Stomach (tissue), 9 donors: Measurements from ENCODE around the gene CNOT1. TPM values are rescaled to one million over a fixed set of nuclear protein-coding genes. Genes with fewer than 3 reads are reported as not detected.

Source experiments
- DNase-seq, 2 donors: peaks; one replicate each; pipeline versions ENCODE4 v3.0.0 to v3.0.0-alpha.2; 2013 to 2019
- H3K27ac ChIP-seq, 5 donors: fragments of 200-600 bp in 4 of 5; sonication (generic) in 4 of 5; one replicate each; pipeline ENCODE4 v1.5.1; 2013 to 2019; ENCODE audit warnings: mild to moderate bottlenecking in 1 of 5, moderate library complexity in 1 of 5
- H3K27me3 ChIP-seq, 3 donors: fragments of 200-600 bp; sonication (generic); one replicate each; pipeline ENCODE4 v1.5.1; 2017 to 2019; ENCODE audit warnings: mixed run types in 1 of 3
- H3K36me3 ChIP-seq, 4 donors: fragments of 200-600 bp; sonication (generic); 1 replicate in 3 of 4; 2 replicates in 1 of 4; pipeline ENCODE4 v1.5.1; 2016 to 2019
- H3K4me1 ChIP-seq, 4 donors: fragments of 200-600 bp; sonication (generic); one replicate each; pipeline ENCODE4 v1.5.1; 2016 to 2019
- H3K4me3 ChIP-seq, 4 donors: fragments of 200-600 bp; sonication (generic) in 3 of 4; one replicate each; pipeline ENCODE4 v1.5.1; 2016 to 2019; ENCODE audit warnings: mild to moderate bottlenecking in 1 of 4
- H3K9me3 ChIP-seq, 4 donors: fragments of 200-600 bp; sonication (generic); one replicate each; pipeline ENCODE4 v1.5.1; 2016 to 2019
- CTCF ChIP-seq, 7 experiments: fragments of 450-650 bp in 4 of 7; fragments of 200-600 bp in 3 of 7; sonication (generic) in 3 of 7; IDR thresholded peaks; one replicate each; pipeline ENCODE4 v1.5.1; 2016 to 2019; ENCODE audit warnings: antibody characterized with exemption in 7 of 7, control low read depth in 2 of 7, mild to moderate bottlenecking in 1 of 7
- EP300 ChIP-seq: sonication (generic); formaldehyde crosslinking; IDR thresholded peaks from one replicate; pipeline ENCODE4 v1.6.1; 2017; ENCODE audit warnings: antibody characterized with exemption
- POLR2A ChIP-seq, 4 donors: fragments of 450-650 bp; IDR thresholded peaks; one replicate each; pipeline ENCODE4 v1.6.1; 2016; ENCODE audit warnings: antibody characterized with exemption in 4 of 4, control low read depth in 2 of 4, mild to moderate bottlenecking in 1 of 4, moderate library complexity in 1 of 4
- POLR2AphosphoS5 ChIP-seq, 3 donors: sonication (generic); formaldehyde crosslinking; IDR thresholded peaks; one replicate each; pipeline ENCODE4 v1.6.1; 2016; ENCODE audit warnings: antibody characterized with exemption in 3 of 3
- WGBS, 5 donors: extraction: QIAGEN DNeasy Blood & Tissue Kit in 3 of 5; methylation state at CpG; one replicate each; pipeline versions ENCODE4 v1.1.5 to v1.1.7; 2013 to 2018; 5-methylcytosine and 5-hydroxymethylcytosine counted together
- intact Hi-C: fragments of 100-400 bp; cut with DNase I; formaldehyde crosslinking; loops from one replicate; pipeline ENCODE4 v1.15.1; 2023; ENCODE audit warnings: low total_unique reads
- polyA plus RNA-seq, 3 donors: library from polyadenylated mRNA; stranded (reverse); fragments of 200-250 nt; gene quantifications; one replicate each; pipeline ENCODE4 v1.2.3, GENCODE V29; 2013
- total RNA-seq, 5 donors: library from RNA; depleted of rRNA; stranded (reverse); fragments of >200 nt; gene quantifications; one replicate each; pipeline versions ENCODE4 v1.1.0 to v1.2.3, GENCODE V29; 2014 to 2016
- donor health status: healthy with polysubstance abuse.
- donor health status: Bipolar disorder and iron deficiency.
- donor health status: healthy.

Gene CNOT1
- total and polyA plus RNA-seq, 8 donors, result 39.9 to 282 (median 136) TPM

DNA sequence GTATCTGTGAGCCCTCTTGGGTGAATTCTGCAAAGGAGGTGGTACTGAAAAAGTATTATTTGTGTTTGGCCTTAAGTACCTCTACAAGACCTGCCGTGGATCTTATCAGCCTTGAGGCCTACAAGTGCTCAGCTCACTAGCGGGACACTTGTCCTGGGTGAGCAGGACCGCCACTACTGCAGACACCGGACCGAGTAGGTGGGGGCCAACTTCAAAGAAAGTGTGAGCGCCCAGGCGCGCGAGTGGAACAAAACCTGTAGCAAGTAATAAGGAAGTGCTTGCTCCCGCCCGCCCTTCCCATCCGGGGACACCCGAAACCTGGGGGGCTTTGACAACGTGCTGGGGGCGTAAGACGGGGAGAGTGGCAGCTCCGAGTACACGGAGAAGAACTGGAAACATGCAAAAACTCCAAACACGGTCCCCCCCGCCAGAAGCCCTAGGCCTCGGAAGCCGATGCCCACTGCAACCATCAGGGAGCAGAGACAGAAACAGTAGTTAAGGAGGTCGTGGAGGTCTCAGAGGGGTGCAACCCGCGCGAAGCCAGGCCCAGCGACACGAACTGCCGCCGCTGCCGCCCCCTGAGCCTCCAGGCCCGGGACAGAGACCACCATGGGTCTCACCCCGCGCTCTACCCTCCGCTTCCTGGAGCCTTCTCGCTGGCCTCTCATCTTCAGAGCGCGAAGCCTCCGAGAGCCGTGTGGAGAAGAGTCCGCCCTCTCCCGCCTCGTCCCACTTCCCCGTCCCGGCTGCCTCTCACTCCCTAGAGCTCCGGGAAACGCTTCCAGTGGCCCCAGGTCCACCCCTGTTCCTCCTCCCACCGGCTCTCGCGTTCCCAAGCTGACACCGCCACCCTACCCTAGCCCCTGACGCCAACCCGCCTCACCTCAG, 537 bp downstream of the CNOT1 start:
- intact Hi-C loops, result no loop called here
- WGBS, 5 donors, result 0 to 1% (median 1%) methylated on average over 37 to 53 of the region's 53 CpGs

GRCh38 chr16:58624209-58624608, 5.4 kb downstream of the CNOT1 start:
- H3K36me3 ChIP-seq, result peaks cover 28 to 65% (median 59%) of the 10 kb centered on the region in 4 donors
- intact Hi-C loops, result no loop called here
- no peaks in the 10 kb centered on the region for H3K27me3 ChIP-seq
- TF ChIP-seq POLR2AphosphoS5 (IDR thresholded peaks at IDR 0.05) (no peak), CTCF (IDR thresholded peaks at IDR 0.05) (no peak), EP300 (no peak), POLR2A (IDR thresholded peaks at IDR 0.05) (no peak)
- H3K9me3 ChIP-seq, result no peaks in the 10 kb centered on the region
- no peak overlapping the region for H3K4me3 ChIP-seq
- 77 to 92% (median 86%) methylated on average over 7 of the region's 7 CpGs for WGBS, 5 donors
- H3K27ac ChIP-seq, result no peak overlapping the region
- no peak for DNase-seq
- H3K4me1 ChIP-seq, result peaks cover 9 to 53% (median 32%) of the 10 kb centered on the region in 4 donors

More for the DNA sequence above, 537 bp downstream of the CNOT1 start:
- peaks cover 7 to 16% (median 14%) of the 10 kb centered on the region in 4 donors for H3K36me3 ChIP-seq
- no peaks in the 10 kb centered on the region for H3K27me3 ChIP-seq
- TF ChIP-seq CTCF (IDR thresholded peaks at IDR 0.05) (no peak), POLR2AphosphoS5 (IDR thresholded peaks at IDR 0.05) (no peak), EP300 (no peak), POLR2A (IDR thresholded peaks at IDR 0.05) (no peak)
- H3K27ac ChIP-seq, result peak overlapping the region; percentile 92 to 99 (median 98)
- H3K4me3 ChIP-seq, result peak overlapping the region; percentile 77 to 99 (median 90)
- H3K4me1 ChIP-seq, result peaks cover 9 to 49% (median 34%) of the 10 kb centered on the region in 4 donors
- H3K9me3 ChIP-seq, result no peaks in the 10 kb centered on the region
- DNase-seq, result peak; percentile 64 to 74

GRCh38 chr16:58620396-58620795, 9.2 kb downstream of the CNOT1 start:
- Histone ChIP-seq H3K9me3 (no peaks in the 10 kb centered on the region), H3K4me1 (peaks cover 0 to 28% (median 6%) of the 10 kb centered on the region in 4 donors), H3K4me3 (no peak overlapping the region), H3K36me3 (peaks cover 39 to 88% (median 84%) of the 10 kb centered on the region in 4 donors), H3K27ac (no peak overlapping the region), H3K27me3 (no peaks in the 10 kb centered on the region)
- intact Hi-C loops, result no loop called here
- 83 to 93% (median 91%) methylated on average over 10 of the region's 10 CpGs for WGBS, 5 donors
- DNase-seq, result no peak
- TF ChIP-seq CTCF (IDR thresholded peaks at IDR 0.05) (no peak), EP300 (no peak), POLR2A (IDR thresholded peaks at IDR 0.05) (no peak), POLR2AphosphoS5 (IDR thresholded peaks at IDR 0.05) (no peak)

GRCh38 chr16:58615280-58615679, 14.3 kb downstream of the CNOT1 start:
- no peak for TF ChIP-seq EP300
- no peak for TF ChIP-seq CTCF (IDR thresholded peaks at IDR 0.05)
- TF ChIP-seq POLR2A (IDR thresholded peaks at IDR 0.05), result no peak
- no peak for TF ChIP-seq POLR2AphosphoS5 (IDR thresholded peaks at IDR 0.05)
- peaks cover 0 to 22% (median 6%) of the 10 kb centered on the region in 4 donors for H3K4me1 ChIP-seq
- WGBS, 5 donors, result 57 to 85% (median 68%) methylated on average over 3 of the region's 3 CpGs
- H3K27me3 ChIP-seq, result no peaks in the 10 kb centered on the region
- H3K9me3 ChIP-seq, result no peaks in the 10 kb centered on the region
- no peak overlapping the region for H3K4me3 ChIP-seq
- no peak for DNase-seq
- peaks cover 11 to 57% (median 50%) of the 10 kb centered on the region in 4 donors for H3K36me3 ChIP-seq
- intact Hi-C loops, result no loop called here
- no peak overlapping the region for H3K27ac ChIP-seq
